HG02840 (cell line): Measurements from ENCODE around the gene NPBWR2.
"Not testable (repeated sequence)": the region's sequence is repeated elsewhere in the genome, so short reads cannot be mapped to it uniquely, and the experiment has no call there.

ENCODE experiments used
- ATAC-seq: cut with Tn5 transposase; IDR thresholded peaks from one replicate; pipeline ENCODE4 v1.9.1; 2021; ENCODE audit warnings: mild to moderate bottlenecking, moderate library complexity, moderate number of reproducible peaks; ENCODE audit not compliant: unreplicated experiment, low FRiP score

NPBWR2 gene

GRCh38 chr20:64144144-64144912, 37.0 kb upstream of the NPBWR2 start:
- no peak for ATAC-seq

GRCh38 chr20:64143018-64143801, 35.8 kb upstream of the NPBWR2 start:
- ATAC-seq, result no peak

GRCh38 chr20:64142590-64142989, 35.2 kb upstream of the NPBWR2 start:
- no peak for ATAC-seq

DNA sequence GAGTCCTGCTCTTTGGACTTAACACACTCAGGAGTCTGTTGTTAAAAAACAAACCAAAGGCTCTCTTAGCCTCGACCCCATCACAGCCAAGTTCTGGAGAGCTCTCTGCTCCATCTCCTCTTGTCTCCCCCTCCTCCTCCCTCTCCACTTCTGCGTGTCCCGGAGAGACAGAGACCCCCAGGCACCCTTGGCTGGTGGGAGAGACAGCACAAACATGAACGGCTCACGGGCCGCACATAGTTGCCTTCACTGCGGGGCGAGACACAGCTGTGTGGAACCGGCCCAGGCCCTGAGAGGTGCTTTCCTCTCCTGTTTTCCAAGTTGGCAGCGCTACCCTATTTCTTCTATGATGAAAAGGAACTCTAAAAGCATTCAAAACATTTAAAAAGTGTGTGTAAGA, 33.6 kb upstream of the NPBWR2 start:
- ATAC-seq, result no peak

GRCh38 chr20:64140061-64140931, 32.9 kb upstream of the NPBWR2 start:
- no peak for ATAC-seq

DNA sequence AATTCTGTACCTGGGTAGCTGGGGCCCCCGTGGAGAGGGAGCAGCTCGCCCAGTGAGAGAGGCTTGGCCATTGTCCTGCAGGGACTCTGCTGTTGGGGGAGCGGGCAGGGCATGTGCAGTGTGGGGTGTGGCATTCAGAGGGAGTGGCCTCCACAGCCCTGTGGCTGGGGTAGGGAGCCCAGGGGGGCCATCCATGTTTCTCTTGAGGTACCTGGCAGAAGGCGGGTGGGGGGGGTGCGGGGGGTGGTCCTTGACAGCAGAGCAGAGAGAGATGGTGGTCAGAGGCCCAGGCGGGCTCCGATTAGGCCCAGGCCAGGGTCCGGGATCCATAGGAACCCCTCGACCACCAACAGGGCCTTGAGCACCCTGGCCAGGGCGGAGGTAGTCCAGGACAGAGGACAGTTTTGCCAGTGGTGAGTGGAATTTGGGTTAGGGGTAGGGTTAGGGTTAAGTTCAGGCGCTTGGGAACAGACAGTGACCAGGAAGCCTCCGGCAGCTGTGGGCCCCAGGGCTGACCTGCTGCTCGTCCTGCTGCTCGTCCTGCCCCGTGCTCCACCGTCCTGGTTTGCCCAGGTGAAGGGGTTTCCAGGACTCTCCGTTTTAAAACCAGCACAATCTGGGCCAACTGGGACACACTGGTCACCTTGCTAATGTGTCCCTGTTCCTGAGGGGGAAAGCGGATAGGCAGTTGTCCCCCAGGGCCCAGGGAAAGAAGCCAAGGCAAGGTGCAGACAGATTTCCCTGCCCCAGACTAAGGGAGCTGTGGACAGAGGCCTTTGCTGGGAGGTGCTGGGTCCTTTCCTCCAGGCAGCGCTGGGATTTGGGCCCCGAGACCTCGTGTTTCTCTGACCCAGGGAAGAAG, 32.1 kb upstream of the NPBWR2 start:
- no peak for ATAC-seq

GRCh38 chr20:64138276-64138815, 31.0 kb upstream of the NPBWR2 start:
- no peak for ATAC-seq

GRCh38 chr20:64137598-64138031, 30.2 kb upstream of the NPBWR2 start:
- ATAC-seq, result no peak

GRCh38 chr20:64136004-64136710, 28.8 kb upstream of the NPBWR2 start:
- no peak for ATAC-seq

GRCh38 chr20:64134744-64135143, 27.4 kb upstream of the NPBWR2 start:
- ATAC-seq, result not testable (repeated sequence)

DNA sequence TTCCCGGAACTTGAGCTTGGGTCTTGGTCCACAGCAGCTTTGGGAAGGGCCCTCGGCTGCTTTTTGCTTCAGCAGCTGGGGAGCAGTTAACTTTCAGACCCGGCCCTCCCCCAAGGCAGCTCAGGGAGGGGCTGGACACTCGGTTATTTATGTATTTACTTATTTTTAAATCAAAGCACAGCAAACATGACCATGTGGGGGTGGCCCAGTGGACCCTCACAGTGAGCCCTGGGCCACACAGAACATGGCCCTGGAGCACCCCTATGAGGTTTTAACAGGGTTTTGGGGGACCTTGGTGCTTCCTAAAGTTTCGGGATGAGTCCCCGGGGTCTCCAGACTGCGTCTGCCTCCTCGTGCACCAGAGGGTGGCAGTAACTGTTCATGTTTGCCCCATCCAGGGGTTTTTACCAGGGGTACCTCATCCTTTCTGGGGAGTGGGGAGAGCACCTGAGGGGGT, 26.6 kb upstream of the NPBWR2 start:
- ATAC-seq, result no peak

GRCh38 chr20:64131406-64131805, 24.0 kb upstream of the NPBWR2 start:
- no peak for ATAC-seq

DNA sequence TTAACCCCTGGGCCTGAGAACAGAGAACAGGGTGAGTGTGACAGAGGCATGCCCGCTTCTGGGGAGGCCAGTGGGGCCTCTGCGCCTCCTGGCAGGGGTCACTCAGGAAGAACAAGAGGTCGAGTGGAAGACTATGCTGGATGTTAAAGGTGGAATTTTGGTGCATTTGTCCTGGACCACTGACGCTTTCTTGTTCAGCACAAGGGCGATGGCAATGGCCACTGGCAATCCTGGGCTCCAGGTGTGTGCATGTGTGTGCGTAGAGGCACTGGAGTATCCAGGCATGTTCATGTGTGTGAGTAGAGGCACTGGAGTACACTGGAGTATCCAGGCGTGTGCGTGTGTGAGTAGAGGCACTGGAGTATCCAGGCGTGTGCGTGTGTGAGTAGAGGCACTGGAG, 23.5 kb upstream of the NPBWR2 start:
- ATAC-seq, result no peak

DNA sequence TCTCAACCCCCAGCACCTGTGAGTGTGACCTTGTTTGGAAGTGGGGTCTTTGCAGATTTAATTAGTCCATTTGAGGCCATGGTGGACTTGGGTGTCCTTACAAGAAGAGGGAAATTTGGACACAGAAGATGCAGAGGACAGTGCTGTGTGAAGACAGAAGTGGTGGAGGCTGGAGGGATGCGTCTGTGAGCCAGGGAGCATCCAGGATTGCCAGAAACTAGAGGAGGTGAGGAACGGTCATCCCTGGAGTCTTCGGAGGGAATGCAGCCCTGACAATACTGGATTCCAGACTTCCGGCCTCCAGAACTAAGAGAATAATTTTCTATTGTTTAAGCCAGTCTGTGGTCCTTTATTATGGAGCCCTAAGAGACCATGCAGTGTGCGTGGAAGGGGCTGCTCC, 22.9 kb upstream of the NPBWR2 start:
- ATAC-seq, result no peak

- no peak for ATAC-seq
These were observed 21.9 kb upstream of the NPBWR2 start for GRCh38 chr20:64129146-64129782.

- ATAC-seq, result not testable (repeated sequence)
These were observed 16.2 kb upstream of the NPBWR2 start for GRCh38 chr20:64123517-64123916.

- ATAC-seq, result not testable (repeated sequence)
These were observed 15.6 kb upstream of the NPBWR2 start for GRCh38 chr20:64122927-64123326.

DNA sequence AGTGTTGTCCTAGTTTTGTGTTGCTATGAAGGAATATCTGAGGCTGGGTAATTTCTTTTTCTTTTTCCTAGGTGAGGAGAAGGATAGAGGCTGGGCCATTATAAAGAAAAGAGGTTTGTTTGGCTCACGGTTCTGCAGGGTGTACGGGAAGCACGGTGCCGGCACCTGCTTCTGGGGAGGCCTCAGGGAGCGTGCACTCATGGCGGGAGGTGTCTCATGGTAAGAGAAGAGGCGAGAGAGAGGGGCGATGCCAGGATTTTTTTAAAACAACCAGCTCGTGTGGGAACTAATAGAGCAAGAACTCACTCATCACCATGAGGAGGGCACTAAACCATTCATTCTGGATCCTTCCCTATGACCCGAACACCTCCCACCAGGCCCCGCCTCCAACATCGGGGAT, 14.2 kb upstream of the NPBWR2 start:
- ATAC-seq, result no peak
